ENCODE data around the gene BMP4. TPM values are rescaled to one million over a fixed set of nuclear protein-coding genes. Genes with fewer than 3 reads are reported as not detected.

The BMP4 gene
- total and polyA plus RNA-seq, 2 experiments from 2014 or later, result 2.5 to 3.9 TPM

DNA sequence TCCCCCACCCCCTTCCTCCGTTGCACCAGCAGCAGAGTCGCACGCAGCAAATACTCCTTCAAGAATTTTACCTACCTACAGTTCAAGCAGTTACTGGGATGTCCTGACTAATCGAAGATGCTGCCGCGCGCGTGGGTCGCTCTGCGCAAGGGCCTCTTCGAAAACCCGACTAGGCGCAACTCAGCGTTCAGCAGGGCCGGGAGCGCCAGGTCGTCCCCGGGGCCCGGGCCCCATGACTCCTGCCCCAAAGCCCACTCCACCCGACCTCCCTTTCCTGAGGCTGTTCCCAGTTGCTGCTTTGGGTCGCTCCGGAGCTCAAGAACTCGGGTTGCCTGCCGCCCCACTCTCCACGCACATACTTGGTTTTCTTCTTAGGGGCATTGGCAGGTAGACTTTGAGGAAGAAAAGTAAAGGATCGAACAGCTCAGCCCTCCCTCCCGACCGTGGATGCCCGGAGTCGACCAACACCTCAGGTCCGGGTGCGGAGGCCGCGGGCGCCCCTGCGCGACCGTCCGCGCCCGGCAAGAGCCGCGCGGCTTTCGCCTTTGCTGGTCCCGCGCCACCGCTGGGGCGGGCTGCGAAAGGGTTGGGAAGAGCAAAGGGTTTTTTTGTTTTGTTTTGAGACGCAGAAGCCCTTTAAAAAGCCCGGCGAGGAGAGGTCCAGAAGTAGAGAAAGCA is 1.9 kb downstream of the BMP4 start:
- H2AFZ ChIP-seq, result peak overlapping the region; percentile 99
- Mint-ChIP-seq H3K4me1 (peaks cover 32% of the 10 kb centered on the region), H3K9me3 (peaks cover 9% of the 10 kb centered on the region; the same call in 1 of the 3 replicates), H3K27ac (no peak overlapping the region), H3K4me3 (peak overlapping the region; percentile 85), H3K27me3 (ENCODE audit: insufficient read depth, low read depth, poor library complexity) (peaks cover 79% of the 10 kb centered on the region), H3K36me3 (ENCODE audit: low read depth) (peaks cover 3% of the 10 kb centered on the region; the same call in 1 of the 3 replicates)
- 0 out of 2 replicates have a peak, but pooled peaks cover 4% of the 10 kb centered on the region for H3K9me2 ChIP-seq (ENCODE audit: insufficient read depth)
- no peaks in the 10 kb centered on the region for H3K79me2 ChIP-seq (replicated peaks; ENCODE audit: insufficient read depth)
- no peaks in the 10 kb centered on the region for H3K36me3 ChIP-seq (ENCODE audit: insufficient read depth)
- H3K27me3 ChIP-seq (ENCODE audit: insufficient read depth), result peaks cover 91% of the 10 kb centered on the region
- TF ChIP-seq EZH2 (IDR thresholded peaks at IDR 0.05; ENCODE audit: low read depth, unreplicated experiment) (peak; percentile 69), EZH2phosphoT487 (IDR thresholded peaks at IDR 0.05; ENCODE audit: unreplicated experiment) (peak; percentile 53), CREB1 (CRISPR knock-in tag; IDR thresholded peaks at IDR 0.05; ENCODE audit: low read depth) (no peak), ZNF114 (CRISPR knock-in tag; IDR thresholded peaks at IDR 0.05) (no peak)
- DNase-seq (ENCODE audit: low spot score) (no peak), ATAC-seq (no peak)
- peak overlapping the region; percentile 100 for H3K4me2 ChIP-seq
- no peaks in the 10 kb centered on the region; the same call in 1 of the 2 replicates for H4K20me1 ChIP-seq (replicated peaks; ENCODE audit: insufficient read depth)
- peaks cover 17% of the 10 kb centered on the region for H3F3A ChIP-seq (replicated peaks; ENCODE audit: low read depth)
- H3K4me1 ChIP-seq (ENCODE audit: insufficient read depth), result peaks cover 29% of the 10 kb centered on the region
- no peak overlapping the region for H3K27ac ChIP-seq (ENCODE audit: low read depth)
- peak overlapping the region; percentile 91 for H3K4me3 ChIP-seq

DNA sequence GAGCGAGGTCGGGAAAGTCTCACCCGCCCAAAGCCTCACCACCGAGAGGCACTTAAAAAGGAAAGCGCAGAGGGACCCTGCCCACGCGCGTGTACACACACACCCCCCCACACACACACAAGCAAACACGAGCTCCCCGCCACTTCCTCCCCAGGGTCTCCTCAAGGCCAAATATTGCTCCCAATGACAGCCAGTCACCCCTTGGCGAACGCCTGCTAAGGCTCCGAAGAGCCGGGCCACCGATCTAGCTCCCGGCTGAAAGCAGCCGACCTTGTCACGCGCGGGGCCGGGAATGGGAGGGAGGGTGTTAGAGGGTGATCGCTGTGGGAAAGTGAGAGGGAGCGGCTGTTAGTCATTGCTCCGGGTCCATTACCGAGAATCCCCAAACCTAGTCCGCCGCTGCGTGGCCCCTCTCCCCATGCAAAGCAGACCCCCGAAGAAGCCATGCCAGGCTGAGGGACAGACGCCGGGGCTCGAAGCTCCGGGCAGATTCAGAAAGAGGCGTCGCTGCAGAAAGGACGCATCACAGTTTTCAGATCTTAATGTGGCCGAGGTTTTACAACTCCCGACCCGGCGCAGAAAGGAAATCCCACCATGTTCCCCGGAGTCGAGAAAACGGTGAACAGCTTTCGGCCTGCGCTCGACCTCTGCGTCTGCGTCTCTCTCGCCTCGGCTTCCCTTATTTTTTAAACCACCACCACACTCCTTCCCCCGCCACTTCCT is 2.6 kb downstream of the BMP4 start:
- DNase-seq (ENCODE audit: low spot score), result peak; percentile 57

GRCh38 chr14:53953002-53953827 is 3.4 kb downstream of the BMP4 start:
- peaks cover 44% of the 10 kb centered on the region for H3K4me1 ChIP-seq (ENCODE audit: insufficient read depth)
- peaks cover 91% of the 10 kb centered on the region for H3K27me3 ChIP-seq (ENCODE audit: insufficient read depth)
- H3K9me3 Mint-ChIP-seq, result peaks cover 9% of the 10 kb centered on the region; the same call in 1 of the 3 replicates
- H3K79me2 ChIP-seq (replicated peaks; ENCODE audit: insufficient read depth), result no peaks in the 10 kb centered on the region
- H3K36me3 Mint-ChIP-seq (ENCODE audit: low read depth), result peaks cover 3% of the 10 kb centered on the region; the same call in 1 of the 3 replicates
- peak; percentile 86 for DNase-seq (ENCODE audit: low spot score)
- peak overlapping the region; percentile 87 for H3K4me3 Mint-ChIP-seq
- H3K4me1 Mint-ChIP-seq, result peaks cover 42% of the 10 kb centered on the region
- no peaks in the 10 kb centered on the region for H3K36me3 ChIP-seq (ENCODE audit: insufficient read depth)
- H4K20me1 ChIP-seq (replicated peaks; ENCODE audit: insufficient read depth), result no peaks in the 10 kb centered on the region; the same call in 1 of the 2 replicates
- H3K4me3 ChIP-seq, result peak overlapping the region; percentile 91
- peaks cover 17% of the 10 kb centered on the region for H3F3A ChIP-seq (replicated peaks; ENCODE audit: low read depth)
- no peak overlapping the region for H3K27ac ChIP-seq (ENCODE audit: low read depth)
- H3K4me2 ChIP-seq, result peak overlapping the region; percentile 100
- H2AFZ ChIP-seq, result peak overlapping the region; percentile 99
- TF ChIP-seq EZH2phosphoT487 (IDR thresholded peaks at IDR 0.05; ENCODE audit: unreplicated experiment) (no peak), CREB1 (CRISPR knock-in tag; IDR thresholded peaks at IDR 0.05; ENCODE audit: low read depth) (no peak), POLR2AphosphoS5 (IDR thresholded peaks at IDR 0.05; ENCODE audit: low read depth) (no peak), JUNB (IDR thresholded peaks at IDR 0.05; ENCODE audit: unreplicated experiment) (no peak), ZNF114 (CRISPR knock-in tag; IDR thresholded peaks at IDR 0.05) (no peak), ZNF331 (CRISPR knock-in tag; IDR thresholded peaks at IDR 0.05; ENCODE audit: low read depth) (no peak), NANOG (IDR thresholded peaks at IDR 0.05; ENCODE audit: borderline replicate concordance) (no peak), REST (IDR thresholded peaks at IDR 0.05; ENCODE audit: unreplicated experiment) (no peak)
- TF ChIP-seq, protein P1, sequence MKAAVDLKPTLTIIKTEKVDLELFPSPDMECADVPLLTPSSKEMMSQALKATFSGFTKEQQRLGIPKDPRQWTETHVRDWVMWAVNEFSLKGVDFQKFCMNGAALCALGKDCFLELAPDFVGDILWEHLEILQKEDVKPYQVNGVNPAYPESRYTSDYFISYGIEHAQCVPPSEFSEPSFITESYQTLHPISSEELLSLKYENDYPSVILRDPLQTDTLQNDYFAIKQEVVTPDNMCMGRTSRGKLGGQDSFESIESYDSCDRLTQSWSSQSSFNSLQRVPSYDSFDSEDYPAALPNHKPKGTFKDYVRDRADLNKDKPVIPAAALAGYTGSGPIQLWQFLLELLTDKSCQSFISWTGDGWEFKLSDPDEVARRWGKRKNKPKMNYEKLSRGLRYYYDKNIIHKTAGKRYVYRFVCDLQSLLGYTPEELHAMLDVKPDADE (IDR thresholded peaks at IDR 0.05), result no peak
- H3K27me3 Mint-ChIP-seq (ENCODE audit: insufficient read depth, low read depth, poor library complexity), result peaks cover 92% of the 10 kb centered on the region
- ATAC-seq, result peak; percentile 38
- H3K9me2 ChIP-seq (ENCODE audit: insufficient read depth), result 0 out of 2 replicates have a peak, but pooled peaks cover 4% of the 10 kb centered on the region
- H3K27ac Mint-ChIP-seq, result no peak overlapping the region; the same call in 1 of the 2 replicates

More for the DNA sequence above, 2.6 kb downstream of the BMP4 start:
- Mint-ChIP-seq H3K9me3 (peaks cover 9% of the 10 kb centered on the region; the same call in 1 of the 3 replicates), H3K36me3 (ENCODE audit: low read depth) (peaks cover 3% of the 10 kb centered on the region; the same call in 1 of the 3 replicates), H3K4me3 (peak overlapping the region; percentile 85), H3K27me3 (ENCODE audit: insufficient read depth, low read depth, poor library complexity) (peaks cover 84% of the 10 kb centered on the region), H3K4me1 (peaks cover 34% of the 10 kb centered on the region), H3K27ac (no peak overlapping the region)
- H3K4me3 ChIP-seq, result peak overlapping the region; percentile 91
- peak overlapping the region; percentile 100 for H3K4me2 ChIP-seq
- ATAC-seq, result no peak; the same call in 2 of the 3 replicates
- H4K20me1 ChIP-seq (replicated peaks; ENCODE audit: insufficient read depth), result no peaks in the 10 kb centered on the region; the same call in 1 of the 2 replicates
- H3K27ac ChIP-seq (ENCODE audit: low read depth), result no peak overlapping the region
- H3K79me2 ChIP-seq (replicated peaks; ENCODE audit: insufficient read depth), result no peaks in the 10 kb centered on the region
- TF ChIP-seq JUNB (IDR thresholded peaks at IDR 0.05; ENCODE audit: unreplicated experiment) (no peak), EZH2 (IDR thresholded peaks at IDR 0.05; ENCODE audit: low read depth, unreplicated experiment) (peak; percentile 80), STAT1 (IDR thresholded peaks at IDR 0.05; ENCODE audit: unreplicated experiment) (no peak)
- peaks cover 91% of the 10 kb centered on the region for H3K27me3 ChIP-seq (ENCODE audit: insufficient read depth)
- H3K36me3 ChIP-seq (ENCODE audit: insufficient read depth), result no peaks in the 10 kb centered on the region
- H3K9me2 ChIP-seq (ENCODE audit: insufficient read depth), result 0 out of 2 replicates have a peak, but pooled peaks cover 4% of the 10 kb centered on the region
- H2AFZ ChIP-seq, result peak overlapping the region; percentile 99
- peaks cover 17% of the 10 kb centered on the region for H3F3A ChIP-seq (replicated peaks; ENCODE audit: low read depth)
- H3K4me1 ChIP-seq (ENCODE audit: insufficient read depth), result peaks cover 36% of the 10 kb centered on the region
